IMR-90 (cell line): ENCODE results near the gene XPNPEP2. TPM values are rescaled to one million over a fixed set of nuclear protein-coding genes. Genes with fewer than 3 reads are reported as not detected.

Experiments used
- ATAC-seq: fragments of 200-7000 bp; cut with Tn5 transposase; 2 replicates; pipeline ENCODE4 v1.9.1; 2020; ENCODE audit warnings: low read depth, mild to moderate bottlenecking, moderate library complexity
- BruUV-seq: library from RNA; stranded (reverse); fragments of 400-500 nt; replicated peaks from 2 replicates; lab custom pipeline; 2021; lab: Mats Ljungman, UMichigan
- CTCF ChIA-PET: fragments of 300-600 bp; formaldehyde crosslinking; extraction: SDS; loops from one replicate; lab custom pipeline; 2021; ENCODE audit warnings: antibody characterized with exemption; lab: Yijun Ruan, JAX
- POLR2A ChIA-PET: fragments of 300-600 bp; sonication (Branson Sonifier 250); formaldehyde crosslinking; loops from one replicate; lab custom pipeline; 2022; ENCODE audit warnings: antibody characterized with exemption; ENCODE audit not compliant: unreplicated experiment; lab: Charles Lee
- DNase-seq: peaks from one replicate; pipeline ENCODE4 v3.0.0; 2013
- H2AFZ ChIP-seq: replicated peaks from 2 replicates; pipeline ENCODE3; 2013; ENCODE audit warnings: low read length, mild to moderate bottlenecking; ENCODE audit not compliant: poor library complexity
- H2AK5ac ChIP-seq: 2 replicates; pipeline ENCODE4 v1.6.1; 2013; ENCODE audit warnings: low read depth, low read length, inconsistent platforms
- H2AK9ac ChIP-seq: replicated peaks from 2 replicates; pipeline ENCODE3; 2013; ENCODE audit warnings: mild to moderate bottlenecking, low read depth, low read length, moderate library complexity; ENCODE audit not compliant: poor library complexity
- H2BK120ac ChIP-seq: 2 replicates; pipeline ENCODE4 v1.6.1; 2013; ENCODE audit warnings: low read depth, low read length, inconsistent platforms
- H2BK15ac ChIP-seq: 3 replicates; pipeline ENCODE4 v1.6.1; 2013; ENCODE audit warnings: low read depth, low read length, inconsistent platforms
- H2BK20ac ChIP-seq: 2 replicates; pipeline ENCODE4 v1.6.1; 2013; ENCODE audit warnings: low read depth, mild to moderate bottlenecking, inconsistent platforms, low read length, moderate library complexity
- H2BK5ac ChIP-seq: 2 replicates; pipeline ENCODE4 v1.6.1; 2013; ENCODE audit warnings: mild to moderate bottlenecking, low read depth, low read length, inconsistent platforms; ENCODE audit not compliant: poor library complexity, severe bottlenecking
- H3K14ac ChIP-seq: replicated peaks from 2 replicates; pipeline ENCODE4 v1.6.1; 2013; ENCODE audit warnings: low read depth, low read length, inconsistent platforms
- H3K18ac ChIP-seq: 2 replicates; pipeline ENCODE4 v1.6.1; 2013; ENCODE audit warnings: low read depth, low read length, control low read depth
- H3K23ac ChIP-seq: 2 replicates; pipeline ENCODE4 v1.6.1; 2013; ENCODE audit warnings: low read depth, low read length, inconsistent platforms
- H3K27ac ChIP-seq: 2 replicates; pipeline ENCODE4 v1.5.1; 2013; ENCODE audit warnings: mild to moderate bottlenecking, control low read depth, low read length; ENCODE audit not compliant: insufficient read depth
- H3K27me3 ChIP-seq: 2 replicates; pipeline ENCODE4 v1.6.1; 2013; ENCODE audit warnings: low read length; ENCODE audit not compliant: control insufficient read depth, insufficient read depth
- H3K36me3 ChIP-seq: 2 replicates; pipeline ENCODE4 v1.6.1; 2013; ENCODE audit warnings: low read length, mixed read lengths; ENCODE audit not compliant: control insufficient read depth, insufficient read depth
- H3K4ac ChIP-seq: 2 replicates; pipeline ENCODE4 v1.6.1; 2013; ENCODE audit warnings: low read depth, low read length, inconsistent platforms
- H3K4me1 ChIP-seq: 2 replicates; pipeline ENCODE4 v1.6.1; 2013; ENCODE audit warnings: low read length, mixed read lengths; ENCODE audit not compliant: control insufficient read depth, insufficient read depth
- H3K4me2 ChIP-seq: 2 replicates; pipeline ENCODE4 v1.6.1; 2013; ENCODE audit warnings: low read depth, mild to moderate bottlenecking, control low read depth, low read length, moderate library complexity
- H3K4me3 ChIP-seq: 2 replicates; pipeline ENCODE4 v1.5.1; 2013; ENCODE audit warnings: low read depth, mild to moderate bottlenecking, control low read depth, low read length, moderate library complexity; ENCODE audit not compliant: insufficient read depth
- H3K56ac ChIP-seq: 2 replicates; pipeline ENCODE4 v1.6.1; 2013; ENCODE audit warnings: low read length, inconsistent platforms; ENCODE audit not compliant: insufficient read depth; ENCODE audit errors: extremely low read depth
- H3K79me1 ChIP-seq, 2 experiments: 2 replicates each; pipeline ENCODE4 v1.6.1; 2013; ENCODE audit warnings: low read length in 2 of 2, inconsistent platforms in 1 of 2, low read depth in 1 of 2
- H3K9ac ChIP-seq: 2 replicates; pipeline ENCODE4 v1.6.1; 2013; ENCODE audit warnings: low read depth, low read length, control low read depth
- H3K9me1 ChIP-seq: 2 replicates; pipeline ENCODE4 v1.6.1; 2013; ENCODE audit warnings: low read length, inconsistent platforms; ENCODE audit not compliant: insufficient read depth
- H3K9me3 ChIP-seq: 2 replicates; pipeline ENCODE4 v1.6.1; 2013; ENCODE audit warnings: low read length; ENCODE audit not compliant: control insufficient read depth, insufficient read depth
- H4K20me1 ChIP-seq: 2 replicates; pipeline ENCODE4 v1.6.1; 2013; ENCODE audit warnings: low read length, inconsistent platforms; ENCODE audit not compliant: insufficient read depth
- H4K5ac ChIP-seq: 2 replicates; pipeline ENCODE4 v1.6.1; 2013; ENCODE audit warnings: mild to moderate bottlenecking, low read depth, low read length, control low read depth
- H4K8ac ChIP-seq, 2 experiments: 2 replicates each; pipeline ENCODE4 v1.6.1; 2013; ENCODE audit warnings: low read depth in 2 of 2, low read length in 2 of 2, control low read depth in 1 of 2, inconsistent platforms in 1 of 2
- H4K91ac ChIP-seq: 2 replicates; pipeline ENCODE4 v1.6.1; 2013; ENCODE audit warnings: low read depth, low read length, inconsistent platforms; ENCODE audit not compliant: insufficient read depth
- BHLHE40 ChIP-seq: fragments of 150-350 bp; IDR thresholded peaks from 2 replicates; pipeline ENCODE4 v1.6.1; 2016; ENCODE audit warnings: mild to moderate bottlenecking, low read depth, low read length
- CHD1 ChIP-seq: IDR thresholded peaks from 2 replicates; pipeline ENCODE4 v1.6.1; 2012; ENCODE audit warnings: low read depth, low read length, improper control_type of control experiment
- CTCF ChIP-seq: conservative IDR thresholded peaks from 2 replicates; pipeline ENCODE4 v1.5.1; 2012; ENCODE audit warnings: mild to moderate bottlenecking, low read depth, low read length, improper control_type of control experiment
- FOS ChIP-seq: fragments of 150-350 bp; IDR thresholded peaks from 2 replicates; pipeline ENCODE4 v1.6.1; 2016; ENCODE audit warnings: low read depth, low read length
- MAZ ChIP-seq: IDR thresholded peaks from 2 replicates; pipeline ENCODE4 v1.6.1; 2012; ENCODE audit warnings: low read depth, mild to moderate bottlenecking, low read length, improper control_type of control experiment, moderate library complexity, borderline replicate concordance
- MXI1 ChIP-seq: IDR thresholded peaks from 2 replicates; pipeline ENCODE4 v1.6.1; 2012; ENCODE audit warnings: low read depth, mild to moderate bottlenecking, low read length, moderate library complexity, borderline replicate concordance
- NFE2L2 ChIP-seq: fragments of 150-350 bp; IDR thresholded peaks from 2 replicates; pipeline ENCODE4 v1.6.1; 2016; ENCODE audit warnings: low read depth, mild to moderate bottlenecking, low read length
- POLR2A ChIP-seq: IDR thresholded peaks from 2 replicates; pipeline ENCODE4 v1.6.1; 2012; ENCODE audit warnings: mild to moderate bottlenecking, low read depth, low read length
- RAD21 ChIP-seq: IDR thresholded peaks from 2 replicates; pipeline ENCODE4 v1.6.1; 2012; ENCODE audit warnings: low read length, improper control_type of control experiment
- USF2 ChIP-seq: fragments of 150-350 bp; IDR thresholded peaks from 2 replicates; pipeline ENCODE4 v1.6.1; 2017; ENCODE audit warnings: mild to moderate bottlenecking, antibody characterized with exemption, low read length, low read depth
- WGBS, 2 experiments: methylation state at CpG; one replicate each; pipeline versions ENCODE4 v1.1.5 to v1.1.7; 2013; ENCODE audit warnings: missing lambda C conversion rate in 2 of 2; ENCODE audit not compliant: insufficient read length in 1 of 2; ENCODE audit errors: extremely low coverage in 2 of 2; 5-methylcytosine and 5-hydroxymethylcytosine counted together
- dilution Hi-C: fragments of 300-500 bp; cut with HindIII; formaldehyde crosslinking; loops from one replicate; pipeline ENCODE4 v1.14.3; 2018; ENCODE audit warnings: low sequenced_read_pairs; ENCODE audit not compliant: unreplicated experiment
- in situ Hi-C: fragments of 300-500 bp; cut with MboI; formaldehyde crosslinking; loops from 3 replicates; pipeline ENCODE4 v1.14.3; 2019; ENCODE audit warnings: low sequenced_read_pairs, inconsistent platforms, mixed read lengths
- intact Hi-C: fragments of 100-400 bp; cut with micrococcal nuclease; formaldehyde crosslinking; loops from 2 replicates; pipeline ENCODE4 v1.10.0; 2022
- polyA plus RNA-seq, 3 experiments: library from polyadenylated mRNA; depleted of rRNA; stranded (reverse); fragments of >200 nt; gene quantifications; 2 replicates each; pipeline ENCODE4 v1.2.3, GENCODE V29; 2012; ENCODE audit warnings: low replicate concordance in 1 of 3
- total RNA-seq: library from RNA; depleted of rRNA; stranded (reverse); fragments of >200 nt; gene quantifications from 2 replicates; pipeline ENCODE4 v1.2.3, GENCODE V29; 2012

XPNPEP2 gene
- total and polyA plus RNA-seq, 2 of the 4 experiments (the other 2 are of a cell fraction) = under 0.01 to 0.07 TPM

- H3K27ac ChIP-seq = no peak within 1 kb of the TSS
- H3K36me3 ChIP-seq = no peaks in the 10 kb centered on the region
- H4K20me1 ChIP-seq = no peaks in the 10 kb centered on the region
- H2BK15ac ChIP-seq = no peak within 1 kb of the TSS
- no peak within 1 kb of the TSS for H3K14ac ChIP-seq
- DNase-seq (no peak), ATAC-seq (no peak)
- H4K8ac ChIP-seq = no peak within 1 kb of the TSS
- H3K9ac ChIP-seq = no peak within 1 kb of the TSS
- no peak within 1 kb of the TSS for H2BK120ac ChIP-seq
- POLR2A ChIA-PET = no interaction called here
- dilution Hi-C loops (no loop called here), in situ Hi-C loops (no loop called here), intact Hi-C loops (no loop called here)
- H3K4me1 ChIP-seq = no peaks in the 10 kb centered on the region
- no peak within 1 kb of the TSS for H3K23ac ChIP-seq
- H3K4me3 ChIP-seq = no peak within 1 kb of the TSS
- H2BK20ac ChIP-seq = no peak within 1 kb of the TSS
- no peak within 1 kb of the TSS for H2AFZ ChIP-seq
- no peak within 1 kb of the TSS for H2BK5ac ChIP-seq
- no TSS peak for BruUV-seq
- H4K5ac ChIP-seq = no peak within 1 kb of the TSS
- CTCF ChIA-PET = no interaction called here
- no peak within 1 kb of the TSS for H3K56ac ChIP-seq
- WGBS, 2 experiments = 83% methylated on average over 3 of the region's 13 CpGs; no CpG with 5 or more reads in 1 of the 2 experiments
- peaks cover 24% of the 10 kb centered on the region for H3K27me3 ChIP-seq
- no peak within 1 kb of the TSS for H4K91ac ChIP-seq
- no peak within 1 kb of the TSS for H2AK9ac ChIP-seq
- TF ChIP-seq MXI1 (no peak), BHLHE40 (no peak), MAZ (no peak), NFE2L2 (no peak), USF2 (no peak), RAD21 (no peak), POLR2A (no peak), CTCF (no peak), CHD1 (no peak), FOS (no peak)
- H3K18ac ChIP-seq = no peak within 1 kb of the TSS
- H3K9me3 ChIP-seq = peaks cover 3% of the 10 kb centered on the region; the same call in 1 of the 2 replicates
- no peak within 1 kb of the TSS for H2AK5ac ChIP-seq
- no peak within 1 kb of the TSS for H3K4ac ChIP-seq
- no peaks in the 10 kb centered on the region for H3K79me1 ChIP-seq
- no peaks in the 10 kb centered on the region for H3K9me1 ChIP-seq
- no peak within 1 kb of the TSS for H3K4me2 ChIP-seq
Observed at GRCh38 chrX:129779747-129780146, 41.0 kb downstream of the XPNPEP2 start, which contains the start of gene SASH3. TSS of gene SASH3 (plus strand) at chrX:129779949. CDS start at chrX:129780098, 149 bp downstream.
